Frontal cortex (tissue), 4 donors: Measurements from ENCODE around the gene HIVEP3. TPM values are rescaled to one million over a fixed set of nuclear protein-coding genes. Genes with fewer than 3 reads are reported as not detected.
"Not testable (repeated sequence)": the region's sequence is repeated elsewhere in the genome, so short reads cannot be mapped to it uniquely, and the experiment has no call there.

Experiments
- DNase-seq, 2 donors: peaks; one replicate each; pipeline ENCODE4 v3.0.0; 2012; ENCODE audit warnings: low spot score in 2 of 2
- FAIRE-seq: peaks from 2 replicates; lab custom pipeline; 2012; peaks lifted over from hg19 to GRCh38; lab: Jason Lieb, UNC
- total RNA-seq: library from RNA; depleted of rRNA; stranded (reverse); fragments of >200 nt; gene quantifications from one replicate; pipeline ENCODE4 v1.2.3, GENCODE V29; 2014
- donor health status: control.
- donor health status: control.
- donor health status: control.

Gene HIVEP3
- total RNA-seq, 1 donor from 2014 or later, result 12.6 TPM

- DNase-seq, result no peak
- no peak for FAIRE-seq
Measured at GRCh38 chr1:41709873-41710272, 208.8 kb downstream of the HIVEP3 start.

- no peak for DNase-seq
- no peak for FAIRE-seq
Measured at GRCh38 chr1:41709331-41709730, 209.4 kb downstream of the HIVEP3 start.

DNA sequence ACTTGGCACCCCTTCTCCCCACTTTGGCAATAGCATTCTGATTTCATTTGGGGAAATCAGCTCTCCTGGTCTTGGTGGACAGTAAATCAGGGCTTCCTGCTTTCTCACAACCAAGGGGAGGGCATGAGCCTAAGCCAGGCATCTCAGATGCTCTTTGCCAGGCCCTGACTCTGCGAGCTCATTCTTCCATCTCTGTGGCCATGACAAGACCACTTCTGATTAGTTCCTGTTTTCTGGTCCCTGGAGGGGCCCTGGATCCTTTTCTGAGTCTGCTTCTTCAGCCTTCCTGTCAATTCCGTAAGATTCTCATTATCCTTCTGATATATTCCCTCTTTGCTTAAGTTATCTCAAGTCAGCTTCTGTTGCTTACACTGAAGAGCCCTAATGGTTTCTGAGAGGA lies 210.4 kb downstream of the HIVEP3 start:
- FAIRE-seq, result no peak
- DNase-seq, result no peak

DNA sequence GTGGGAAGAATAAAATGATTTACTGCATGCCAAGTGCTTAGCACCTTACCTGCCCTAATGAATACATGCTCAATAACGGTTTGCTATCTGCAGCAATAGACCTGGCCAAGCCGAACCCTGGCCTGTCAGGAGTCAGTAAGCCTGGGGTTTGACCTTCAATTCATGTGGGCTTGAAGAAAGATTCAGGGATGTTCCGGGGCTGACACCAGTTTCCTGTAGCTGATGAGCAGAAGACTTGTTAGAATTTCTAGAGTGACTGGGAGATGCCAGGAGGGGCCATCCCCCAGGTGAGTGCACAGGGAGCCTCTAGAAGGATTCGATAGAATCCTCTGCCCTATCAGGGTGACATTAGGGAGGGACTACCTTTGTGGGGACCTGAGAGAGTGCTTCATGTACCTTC lies 210.9 kb downstream of the HIVEP3 start:
- DNase-seq, result no peak
- no peak for FAIRE-seq

GRCh38 chr1:41705798-41706197 lies 212.9 kb downstream of the HIVEP3 start:
- FAIRE-seq, result no peak

DNA sequence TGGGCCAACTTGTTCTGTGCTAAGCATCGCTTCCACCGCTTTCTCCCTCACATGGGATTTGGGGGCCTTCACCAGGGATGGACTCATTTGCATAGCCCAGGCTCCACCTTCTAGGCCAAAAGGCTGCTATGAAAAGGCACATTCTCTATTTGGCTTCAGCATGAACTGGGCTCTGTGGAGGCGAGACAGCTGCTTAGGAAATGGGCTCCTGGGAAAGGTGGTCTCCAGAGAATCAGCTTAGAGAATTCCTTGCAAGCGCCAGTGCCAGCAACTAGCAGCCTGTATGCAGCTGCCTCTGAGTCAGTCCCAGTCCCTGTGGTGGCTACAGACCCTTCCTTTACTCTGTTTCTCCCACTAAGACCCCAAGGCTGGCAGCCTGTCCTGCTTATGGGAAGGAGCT lies 214.5 kb downstream of the HIVEP3 start:
- no peak for FAIRE-seq
- DNase-seq, result no peak

More at GRCh38 chr1:41705798-41706197, 212.9 kb downstream of the HIVEP3 start:
- no peak for DNase-seq

DNA sequence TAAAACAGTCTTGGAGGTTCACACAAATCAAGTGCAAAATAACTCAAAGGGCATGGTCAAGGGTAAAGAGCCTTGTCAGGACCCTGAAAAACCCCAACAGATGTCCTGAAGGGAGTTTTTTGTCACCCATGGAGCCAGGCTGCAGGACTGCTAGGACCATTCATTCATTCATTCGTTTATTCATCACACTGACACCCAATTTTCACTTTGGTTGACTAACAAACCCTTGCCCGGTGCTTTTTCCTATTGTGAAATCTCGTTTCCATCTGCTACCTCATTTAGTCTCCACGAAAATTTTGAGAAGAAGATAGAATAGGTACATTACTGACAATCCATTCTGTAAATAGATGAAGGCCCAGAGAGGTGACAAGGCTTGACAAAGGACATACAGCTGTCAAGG lies 216.0 kb downstream of the HIVEP3 start:
- no peak for FAIRE-seq
- DNase-seq, result no peak

DNA sequence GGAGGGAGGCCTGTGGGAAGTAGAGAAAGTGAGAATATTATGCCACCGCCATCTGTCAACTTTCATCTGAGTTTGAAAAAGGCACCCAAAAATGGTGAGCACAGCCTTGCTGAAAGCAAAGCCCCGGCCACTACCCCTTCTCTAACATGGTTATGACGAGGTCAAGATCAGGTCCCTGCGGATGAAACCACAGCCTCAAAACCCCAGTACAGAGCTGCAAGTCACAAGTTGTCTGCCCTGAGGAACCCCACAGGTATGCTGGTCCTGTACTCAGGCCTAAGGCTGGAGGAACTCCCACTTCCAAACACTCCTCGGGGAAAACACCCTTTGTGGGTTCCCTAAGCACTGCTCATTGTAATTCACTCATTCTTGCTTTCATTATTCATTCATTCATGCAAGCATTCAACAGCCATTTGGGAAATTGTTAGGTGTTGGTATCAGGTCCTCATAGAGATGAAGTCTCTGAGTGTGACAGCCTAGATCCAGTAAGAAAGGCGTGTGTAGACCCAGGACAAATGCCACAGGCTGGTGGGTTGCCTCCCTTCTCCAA lies 217.7 kb downstream of the HIVEP3 start:
- FAIRE-seq, result no peak
- DNase-seq, result no peak

DNA sequence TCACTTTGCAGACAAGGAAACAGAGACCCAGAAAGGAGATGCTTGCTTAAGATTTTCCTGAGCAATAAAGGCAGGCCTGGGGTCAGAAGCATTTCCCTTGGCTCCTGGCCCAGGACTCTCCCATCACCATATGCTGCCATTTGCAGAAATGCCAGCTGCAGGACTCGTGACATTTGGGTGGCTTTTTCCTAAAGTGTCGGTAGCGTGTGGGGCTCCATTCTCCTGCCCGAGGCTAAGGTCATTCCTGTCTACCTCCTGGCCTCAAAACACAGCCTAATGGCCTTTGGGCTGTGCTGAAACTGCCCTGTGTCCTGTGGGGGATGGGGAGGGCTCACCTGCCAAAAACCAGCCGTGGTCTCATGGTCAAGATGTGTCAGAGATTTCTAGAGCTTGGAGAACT lies 218.1 kb downstream of the HIVEP3 start:
- no peak for FAIRE-seq
- no peak for DNase-seq

DNA sequence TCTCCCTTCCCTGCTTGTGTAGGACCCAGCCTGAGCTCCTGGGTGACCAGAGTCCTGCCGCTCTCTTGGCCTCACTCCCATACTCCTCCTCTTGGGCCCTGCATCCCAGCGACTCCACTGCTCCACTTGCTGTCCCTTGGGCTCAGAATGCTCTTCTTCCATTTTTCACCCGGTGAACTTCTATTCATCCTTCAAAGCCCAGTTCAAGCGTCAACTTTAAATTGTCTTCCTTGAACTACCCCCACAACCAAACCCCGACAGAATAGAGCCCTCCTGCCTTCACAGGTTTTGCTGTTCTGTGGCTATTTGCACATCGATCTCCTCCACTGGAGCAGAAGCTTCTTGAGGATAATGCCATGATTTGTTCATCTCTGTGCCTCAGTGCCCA lies 218.9 kb downstream of the HIVEP3 start:
- FAIRE-seq (no peak), DNase-seq (no peak)

GRCh38 chr1:41698916-41699860 lies 219.5 kb downstream of the HIVEP3 start:
- FAIRE-seq, result no peak
- DNase-seq, result no peak

GRCh38 chr1:41696381-41696780 lies 222.3 kb downstream of the HIVEP3 start:
- no peak for FAIRE-seq

DNA sequence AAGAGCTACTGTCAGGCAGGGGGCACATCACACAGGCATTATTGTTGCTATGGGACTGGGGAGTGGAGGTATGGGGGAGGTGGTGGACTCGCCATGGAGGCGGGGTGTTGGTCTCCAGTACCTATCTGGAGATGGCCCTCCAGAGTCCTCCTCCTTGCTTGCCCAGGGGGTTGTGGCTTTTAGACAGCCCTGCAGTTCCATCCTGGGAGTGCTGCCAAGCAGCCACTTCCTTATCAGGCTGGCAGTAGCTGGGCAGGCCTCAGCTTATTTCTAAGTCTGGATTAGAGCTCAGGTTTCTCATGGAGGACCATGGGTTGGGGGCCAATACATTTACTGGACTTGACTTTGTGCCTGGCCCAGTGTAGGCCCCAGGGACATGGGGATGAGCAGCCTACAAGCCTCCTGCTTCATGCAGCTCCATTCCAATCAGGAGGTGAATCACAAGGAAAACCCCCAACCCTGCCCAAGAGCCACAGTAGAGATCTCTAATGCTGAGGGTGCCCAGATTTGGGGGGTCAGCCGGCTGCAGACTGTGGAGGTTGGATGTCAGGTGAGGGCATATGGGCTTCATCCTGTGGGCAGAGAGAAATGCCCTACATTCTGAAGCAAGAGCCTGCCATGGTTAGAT lies 223.5 kb downstream of the HIVEP3 start:
- FAIRE-seq, result no peak
- no peak for DNase-seq

More at GRCh38 chr1:41696381-41696780, 222.3 kb downstream of the HIVEP3 start:
- no peak for DNase-seq

- DNase-seq, FAIRE-seq: not testable (repeated sequence)
Measured at GRCh38 chr1:41691966-41692365, 226.8 kb downstream of the HIVEP3 start.

DNA sequence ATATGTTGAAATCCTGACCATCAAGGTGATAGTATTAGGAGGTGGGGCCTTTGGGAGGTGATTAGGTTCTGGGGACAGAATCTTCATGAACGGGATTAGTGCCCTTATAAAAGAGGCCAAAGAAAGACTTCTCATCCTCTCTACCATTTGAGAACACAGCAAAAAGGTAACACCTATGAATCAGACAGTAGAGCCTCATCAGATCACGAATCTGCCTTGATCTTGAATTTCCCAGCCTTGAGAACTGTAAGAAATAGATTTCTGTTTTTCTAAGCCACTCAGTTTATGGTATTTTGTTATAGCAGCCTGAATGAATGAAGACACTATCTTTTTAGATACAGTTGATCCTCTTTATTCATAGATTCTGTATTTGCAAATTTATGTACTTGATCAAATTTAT lies 227.3 kb downstream of the HIVEP3 start:
- FAIRE-seq (no peak), DNase-seq (no peak)

DNA sequence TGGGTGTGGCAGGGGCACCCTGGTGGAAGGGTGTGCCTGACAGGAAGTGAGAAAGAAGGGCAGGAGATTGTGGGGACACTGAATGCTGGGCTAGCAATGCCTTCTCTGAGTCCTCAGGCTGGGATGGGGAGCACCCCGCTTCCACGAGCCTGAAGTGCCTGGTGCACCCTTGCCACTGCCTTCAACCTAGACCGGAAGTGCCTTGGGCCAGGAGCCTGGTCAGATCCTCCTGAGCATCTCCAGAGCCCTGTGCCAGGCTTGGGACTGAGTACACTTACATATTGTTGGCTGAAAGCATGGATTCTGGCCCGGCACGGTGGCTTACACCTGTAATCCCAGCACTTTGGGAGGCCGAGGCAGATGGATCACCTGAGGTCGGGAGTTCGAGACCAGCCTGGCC lies 228.4 kb downstream of the HIVEP3 start:
- FAIRE-seq, result no peak
- DNase-seq, result no peak

DNA sequence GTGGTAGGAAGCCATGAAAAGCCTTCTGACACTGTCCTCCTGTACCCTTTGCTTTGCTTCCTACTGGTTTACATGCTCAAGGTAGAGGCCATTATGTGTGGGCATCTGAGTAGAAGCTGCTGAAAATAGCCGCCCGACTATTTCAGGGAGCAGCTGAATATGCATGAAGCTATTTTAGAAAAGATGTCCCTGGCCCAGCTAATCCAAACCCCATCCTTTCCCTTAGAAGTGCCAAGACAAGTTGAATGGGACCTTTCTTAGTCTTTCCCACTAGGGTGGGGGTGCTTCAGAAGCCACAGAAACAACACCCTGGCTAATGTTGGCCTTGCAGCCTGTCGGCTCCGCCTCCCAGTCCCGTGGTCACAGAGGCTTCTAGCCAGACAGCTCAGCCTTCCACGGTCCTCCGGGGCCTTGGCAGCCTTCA lies 229.2 kb downstream of the HIVEP3 start:
- DNase-seq (peak; percentile 32 to 60), FAIRE-seq (no peak)

- DNase-seq (no peak), FAIRE-seq (no peak)
Measured at GRCh38 chr1:41689139-41689538, 229.6 kb downstream of the HIVEP3 start.

- no peak for DNase-seq
- FAIRE-seq, result no peak
Measured at GRCh38 chr1:41687007-41687406, 231.7 kb downstream of the HIVEP3 start.

- DNase-seq (no peak), FAIRE-seq (no peak)
Measured at GRCh38 chr1:41683681-41684500, 234.8 kb downstream of the HIVEP3 start.
